IMR-90 (cell line): ENCODE data around the gene FBXO9.

Experiments used
- BHLHE40 ChIP-seq: fragments of 150-350 bp; IDR thresholded peaks from 2 replicates; pipeline ENCODE4 v1.6.1; 2016; ENCODE audit warnings: mild to moderate bottlenecking, low read depth, low read length
- CTCF ChIP-seq: conservative IDR thresholded peaks from 2 replicates; pipeline ENCODE4 v1.5.1; 2012; ENCODE audit warnings: mild to moderate bottlenecking, low read depth, low read length, improper control_type of control experiment
- FOS ChIP-seq: fragments of 150-350 bp; IDR thresholded peaks from 2 replicates; pipeline ENCODE4 v1.6.1; 2016; ENCODE audit warnings: low read depth, low read length
- POLR2A ChIP-seq: IDR thresholded peaks from 2 replicates; pipeline ENCODE4 v1.6.1; 2012; ENCODE audit warnings: mild to moderate bottlenecking, low read depth, low read length
- RCOR1 ChIP-seq: IDR thresholded peaks from 2 replicates; pipeline ENCODE4 v1.6.1; 2012; ENCODE audit warnings: mild to moderate bottlenecking, low read length, improper control_type of control experiment; ENCODE audit not compliant: insufficient replicate concordance
- SMC3 ChIP-seq: fragments of 150-350 bp; IDR thresholded peaks from 2 replicates; pipeline ENCODE4 v1.6.1; 2016; ENCODE audit warnings: low read depth, mild to moderate bottlenecking, antibody characterized with exemption, low read length, moderate library complexity

- no peak for TF ChIP-seq FOS
- TF ChIP-seq CTCF: no peak
- TF ChIP-seq SMC3: no peak
- TF ChIP-seq RCOR1: no peak
- no peak for TF ChIP-seq BHLHE40
- no peak for TF ChIP-seq POLR2A
Measured at GRCh38 chr6:53124131-53124800, 59.1 kb downstream of the FBXO9 start.
